HG03432 (cell line): ENCODE data around the gene FITM1.
A peak's percentile ranks its signal among the peaks of the same experiment; 100 is the strongest.

Experiments
- ATAC-seq: cut with Tn5 transposase; IDR thresholded peaks from one replicate; pipeline ENCODE4 v1.9.1; 2021; ENCODE audit warnings: mild to moderate bottlenecking, moderate library complexity; ENCODE audit not compliant: unreplicated experiment

The FITM1 gene

GRCh38 chr14:24117179-24117578 lies 13.3 kb upstream of the FITM1 start:
- ATAC-seq = no peak

GRCh38 chr14:24119691-24120090 lies 10.8 kb upstream of the FITM1 start:
- no peak for ATAC-seq

- no peak for ATAC-seq
Observed at GRCh38 chr14:24121210-24121609, 9.2 kb upstream of the FITM1 start.

- no peak for ATAC-seq
Observed at GRCh38 chr14:24122416-24122815, 8.0 kb upstream of the FITM1 start.

GRCh38 chr14:24122898-24123297 lies 7.6 kb upstream of the FITM1 start:
- ATAC-seq = no peak

- peak; percentile 71 for ATAC-seq
Observed at GRCh38 chr14:24123424-24124417, 6.7 kb upstream of the FITM1 start.

GRCh38 chr14:24126939-24127338 lies 3.5 kb upstream of the FITM1 start:
- ATAC-seq = no peak

- no peak for ATAC-seq
Observed at GRCh38 chr14:24127673-24128072, 2.8 kb upstream of the FITM1 start.

GRCh38 chr14:24129410-24129998 lies 955 bp upstream of the FITM1 start:
- no peak for ATAC-seq

- no peak for ATAC-seq
Observed at GRCh38 chr14:24130717-24131548, 474 bp downstream of the FITM1 start.

- ATAC-seq = no peak
Observed at GRCh38 chr14:24131549-24131966, 1.1 kb downstream of the FITM1 start.

GRCh38 chr14:24132061-24132685 lies 1.7 kb downstream of the FITM1 start:
- no peak for ATAC-seq

- no peak for ATAC-seq
Observed at GRCh38 chr14:24132976-24133375, 2.5 kb downstream of the FITM1 start.

- no peak for ATAC-seq
Observed at GRCh38 chr14:24133735-24134134, 3.3 kb downstream of the FITM1 start.

- peak; percentile 9 for ATAC-seq
Observed at GRCh38 chr14:24135584-24135833, 5.0 kb downstream of the FITM1 start.

- ATAC-seq = peak; percentile 87
Observed at GRCh38 chr14:24135834-24136683, 5.6 kb downstream of the FITM1 start, which contains the start of gene PSME1. PSME1 (plus strand) TSS chr14:24136194; CDS start chr14:24136263, 69 bp downstream.

GRCh38 chr14:24136684-24137528 lies 6.4 kb downstream of the FITM1 start:
- ATAC-seq = no peak

GRCh38 chr14:24137529-24138395 lies 7.3 kb downstream of the FITM1 start:
- ATAC-seq = no peak
